ENCODE results near the gene DLGAP1.

The DLGAP1 gene

DNA sequence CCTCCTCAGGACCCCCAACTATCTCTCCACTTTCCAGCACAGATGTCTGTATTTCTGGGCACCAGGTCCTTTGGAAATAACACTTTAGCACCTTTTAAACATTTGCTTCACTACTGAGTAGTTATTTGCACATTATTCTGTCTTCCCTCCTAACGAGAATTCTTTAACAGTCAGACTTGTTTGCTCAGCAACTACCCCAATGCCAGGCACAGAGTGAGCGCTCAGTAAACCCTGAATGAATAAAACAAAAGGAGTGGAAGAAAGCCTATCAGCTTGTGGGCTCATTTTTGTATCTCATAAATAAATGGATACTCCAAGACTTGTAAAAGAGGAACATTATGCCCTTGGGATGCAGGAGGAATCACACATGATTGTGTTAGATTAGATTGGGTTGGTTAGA is 554.8 kb downstream of the DLGAP1 start:
- no peak for DNase-seq (ENCODE audit: low spot score)

DNA sequence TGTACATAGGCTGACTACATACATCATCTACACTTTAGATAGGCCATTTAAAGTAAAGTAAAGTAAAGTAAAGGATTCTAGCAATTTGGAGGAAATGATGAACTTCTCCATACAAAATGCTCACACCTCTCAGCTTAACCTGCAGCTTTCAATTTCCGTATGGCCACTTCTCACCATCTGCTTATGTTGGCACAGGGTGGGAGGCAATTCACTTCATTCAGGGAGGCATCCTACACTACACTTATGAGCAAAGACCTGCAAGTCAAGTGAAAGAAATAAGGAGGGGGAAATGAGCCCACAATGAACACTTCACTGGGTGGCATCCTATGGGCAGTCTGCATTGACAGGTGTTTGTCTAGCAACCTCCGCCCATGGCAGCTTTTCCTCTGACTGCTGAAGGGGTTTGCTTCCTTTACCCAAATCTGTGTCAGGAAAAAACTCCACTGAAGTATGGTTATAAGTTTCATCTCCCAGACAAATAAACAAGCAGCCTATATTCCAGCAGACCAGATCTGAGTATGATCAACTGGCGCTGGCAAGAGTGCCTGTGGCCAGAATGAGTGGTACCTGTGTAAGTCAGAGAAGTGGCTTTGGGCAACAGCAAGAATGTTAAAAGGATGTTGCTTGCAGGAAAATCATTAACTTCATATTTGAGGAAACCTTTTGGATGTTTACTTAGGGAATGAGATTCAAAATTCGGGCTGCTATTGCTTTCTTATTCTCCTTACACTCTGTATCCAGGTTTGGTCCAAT is 556.1 kb downstream of the DLGAP1 start:
- DNase-seq (ENCODE audit: low spot score) = no peak

DNA sequence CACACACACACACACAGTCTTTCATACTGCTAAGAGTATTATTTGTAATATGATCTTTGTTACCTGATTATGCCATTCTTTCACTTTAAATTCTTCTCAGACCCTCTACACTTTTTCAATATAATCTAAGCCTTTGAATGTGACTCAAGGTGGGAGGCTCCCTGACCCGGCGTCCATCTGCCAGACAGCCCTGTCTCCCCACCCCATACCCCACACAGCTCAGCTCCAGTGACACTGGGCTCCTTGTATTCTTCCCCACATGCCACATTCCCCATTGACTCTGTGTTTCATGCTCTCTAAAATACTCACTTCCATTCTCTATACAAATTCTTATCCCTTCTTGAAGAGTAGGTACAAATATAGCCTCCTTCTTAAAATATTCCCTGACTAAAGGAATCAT is 563.0 kb downstream of the DLGAP1 start:
- DNase-seq (ENCODE audit: low spot score) = no peak

DNA sequence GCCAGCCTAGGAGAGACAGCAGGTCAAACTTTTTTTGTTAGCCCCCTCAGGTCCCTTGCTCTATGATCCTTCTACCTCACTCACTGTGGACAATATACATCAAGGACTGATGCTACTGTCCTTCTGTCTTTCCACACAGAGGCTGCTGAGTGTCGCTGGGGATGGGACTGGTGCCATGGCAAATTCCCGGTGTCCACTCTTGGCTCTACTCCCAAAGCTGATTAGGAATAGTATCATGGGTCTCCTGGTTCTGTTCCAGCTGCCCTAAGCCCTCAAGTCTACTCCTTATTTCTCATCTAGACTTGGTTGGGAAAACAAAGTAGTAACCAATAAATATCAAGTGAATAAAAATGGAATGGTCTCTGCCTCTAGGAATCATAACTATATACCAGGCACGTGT is 563.9 kb downstream of the DLGAP1 start:
- no peak for DNase-seq (ENCODE audit: low spot score)

DNA sequence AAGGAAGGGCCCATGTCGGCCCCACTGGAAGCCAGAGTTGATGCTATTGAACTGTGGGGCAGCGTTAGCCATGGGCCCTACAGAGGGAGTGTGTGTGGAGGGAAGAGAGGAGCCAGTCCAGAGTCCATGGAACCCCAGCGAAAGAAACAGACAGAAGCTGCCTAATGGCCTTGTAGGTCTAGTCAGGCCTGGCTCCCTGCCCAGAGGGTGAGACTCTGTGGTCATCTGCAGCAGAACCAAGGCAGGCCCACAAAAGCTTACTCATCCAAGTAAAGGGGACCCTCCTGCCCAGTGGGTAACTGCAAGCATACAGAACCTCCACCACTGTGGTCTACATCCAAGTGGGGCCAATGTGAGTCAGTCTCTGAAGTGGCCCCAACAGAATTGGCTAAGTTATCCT is 565.3 kb downstream of the DLGAP1 start:
- no peak for DNase-seq (ENCODE audit: low spot score)

DNA sequence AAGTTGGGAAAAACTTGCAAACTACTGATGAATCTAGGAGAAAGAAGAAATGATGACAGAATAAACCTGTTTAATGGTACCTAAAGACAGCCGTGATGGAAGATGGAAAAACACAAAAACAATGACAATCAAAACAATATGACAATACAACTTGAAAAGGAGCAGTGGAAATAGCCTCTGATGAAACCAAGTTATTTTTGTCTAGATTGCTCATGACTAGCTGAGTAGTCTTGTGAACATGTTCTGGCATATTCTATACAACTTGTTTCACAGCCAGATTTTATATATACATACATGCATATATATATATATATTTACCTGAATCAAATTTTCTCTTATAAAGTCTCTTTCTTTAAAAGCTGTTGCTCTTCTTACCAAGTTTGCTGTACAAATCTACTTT is 566.0 kb downstream of the DLGAP1 start:
- DNase-seq (ENCODE audit: low spot score) = no peak

DNA sequence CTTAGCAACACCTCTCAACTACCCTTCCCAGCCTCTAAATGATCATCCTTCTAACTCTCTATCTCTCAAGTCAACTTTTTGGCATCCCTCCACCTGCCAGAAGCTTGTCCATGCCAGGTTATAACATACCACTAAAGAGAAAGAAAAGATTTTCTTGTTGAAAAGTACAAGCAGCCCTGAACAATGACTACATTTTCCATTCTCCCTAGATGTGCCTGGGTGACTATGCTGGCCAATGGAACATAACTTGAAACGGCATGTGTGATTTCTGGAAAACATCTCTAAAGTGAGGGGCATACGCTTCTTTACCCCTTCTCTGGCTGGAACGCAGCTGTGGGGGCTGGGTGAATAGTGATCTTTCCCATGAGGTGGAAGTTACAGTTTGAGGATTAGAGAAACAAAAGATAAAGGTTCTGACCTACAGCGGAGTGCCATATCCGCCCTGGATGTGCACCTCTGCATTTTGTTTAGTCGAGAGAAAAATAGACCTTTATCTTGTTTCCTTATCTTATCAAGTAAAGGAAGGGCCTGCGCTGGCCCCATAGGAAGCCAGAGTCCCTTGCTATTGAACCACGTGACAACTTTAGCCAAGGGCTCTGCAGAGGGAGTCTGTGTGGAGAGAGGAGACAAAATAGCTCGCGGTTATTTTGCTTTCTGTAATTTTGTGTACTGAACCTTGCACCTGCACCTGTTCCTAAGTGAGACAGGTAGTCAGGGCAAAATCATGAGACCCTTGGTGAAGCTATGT is 568.4 kb downstream of the DLGAP1 start:
- DNase-seq (ENCODE audit: low spot score) = no peak

DNA sequence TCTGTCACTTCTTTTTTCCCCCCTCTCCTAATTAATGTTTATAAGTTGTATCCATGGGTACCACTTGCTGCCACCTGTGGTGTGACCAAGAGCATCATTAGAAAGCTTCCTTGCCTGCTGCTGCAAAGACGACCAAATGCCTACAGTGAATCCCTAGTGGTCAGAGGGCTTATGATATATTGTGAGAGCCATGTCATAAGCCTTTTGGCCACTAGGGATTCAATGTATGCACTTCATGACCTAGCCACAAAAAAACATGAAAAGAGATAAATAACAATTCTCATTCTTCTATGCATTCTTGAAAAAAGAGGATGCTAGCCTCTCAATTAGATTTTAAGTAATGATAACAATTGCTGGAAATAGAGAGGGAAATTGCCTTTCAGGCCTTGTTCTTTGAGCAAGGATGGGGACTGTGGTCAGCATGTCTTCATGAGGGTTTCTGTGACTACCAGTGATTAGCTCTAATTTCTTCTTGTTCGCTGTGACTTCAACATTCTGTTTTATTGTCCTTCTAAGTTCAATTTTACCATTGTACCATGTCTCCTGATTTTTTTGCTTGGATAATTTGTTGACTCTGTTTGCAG is 569.8 kb downstream of the DLGAP1 start:
- no peak for DNase-seq (ENCODE audit: low spot score)

DNA sequence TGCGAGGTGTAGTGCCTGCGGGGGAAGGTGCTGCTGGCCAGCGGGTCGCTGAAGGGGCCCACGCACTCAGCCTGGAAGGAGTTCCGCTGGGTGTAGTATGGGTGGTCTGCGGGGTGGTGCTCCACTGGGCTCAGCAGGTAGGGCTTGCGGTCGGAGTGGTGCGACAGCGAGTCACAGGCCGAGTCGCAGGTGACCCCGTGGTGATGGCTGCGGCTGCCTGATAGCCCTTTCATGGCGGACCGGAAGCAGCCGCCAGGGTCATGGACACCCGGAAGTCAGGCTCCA is 575.3 kb downstream of the DLGAP1 start:
- DNase-seq (ENCODE audit: low spot score) = no peak

DNA sequence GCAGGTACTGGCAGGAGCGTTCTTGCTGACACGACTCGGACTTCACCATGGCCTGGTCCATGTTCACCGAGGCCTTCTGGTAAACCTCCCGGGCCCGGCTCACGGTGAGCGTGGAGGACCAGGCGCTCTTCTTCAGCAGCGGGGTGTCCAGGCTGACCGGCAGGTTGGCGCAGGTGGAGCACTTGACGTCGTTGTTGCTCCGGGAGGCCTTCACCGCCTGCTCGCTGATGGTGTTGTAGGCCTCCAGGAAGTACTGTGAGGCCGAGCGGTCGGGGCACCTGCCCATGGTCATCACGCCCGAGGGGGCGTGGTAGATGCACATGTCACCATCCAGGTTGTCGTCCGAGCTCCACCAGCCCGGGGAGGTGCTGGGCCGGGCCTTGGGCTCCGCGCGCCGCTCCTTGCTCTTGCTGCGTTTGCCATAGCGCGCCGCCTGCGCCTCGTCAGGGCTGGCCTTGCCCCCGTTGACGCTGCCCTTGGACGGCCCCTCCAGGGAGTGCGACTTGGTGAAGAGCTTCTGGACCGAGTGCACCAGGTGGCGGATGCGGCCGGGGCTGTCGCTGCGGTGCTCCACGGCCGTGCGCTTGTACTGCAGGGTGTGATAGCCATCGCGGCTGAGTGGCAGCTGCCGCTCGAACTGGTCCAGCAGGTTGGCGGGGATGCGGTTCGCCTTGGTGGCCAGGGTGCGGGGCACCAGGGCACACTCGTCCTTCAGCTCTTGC is 575.8 kb downstream of the DLGAP1 start:
- no peak for DNase-seq (ENCODE audit: low spot score)

DNA sequence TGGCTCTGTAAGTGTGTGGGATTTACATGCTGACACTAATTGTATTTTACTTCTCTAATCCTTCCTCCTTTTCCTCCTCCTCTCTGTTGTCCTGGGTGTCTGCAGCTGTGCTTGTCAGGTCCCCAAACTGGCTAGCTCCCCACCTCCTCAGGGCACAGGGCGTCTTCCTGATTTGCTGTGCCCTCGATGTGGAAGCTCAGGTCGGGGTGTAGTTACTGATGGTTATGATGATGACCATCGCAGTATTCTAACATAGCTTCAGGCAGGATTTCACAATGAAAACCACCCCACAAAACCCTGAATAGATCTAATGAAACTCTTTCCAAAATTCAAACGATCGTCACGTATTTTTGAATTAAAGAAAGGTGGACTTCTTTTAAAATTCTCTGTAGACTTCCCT is 576.7 kb downstream of the DLGAP1 start:
- DNase-seq (ENCODE audit: low spot score) = no peak

DNA sequence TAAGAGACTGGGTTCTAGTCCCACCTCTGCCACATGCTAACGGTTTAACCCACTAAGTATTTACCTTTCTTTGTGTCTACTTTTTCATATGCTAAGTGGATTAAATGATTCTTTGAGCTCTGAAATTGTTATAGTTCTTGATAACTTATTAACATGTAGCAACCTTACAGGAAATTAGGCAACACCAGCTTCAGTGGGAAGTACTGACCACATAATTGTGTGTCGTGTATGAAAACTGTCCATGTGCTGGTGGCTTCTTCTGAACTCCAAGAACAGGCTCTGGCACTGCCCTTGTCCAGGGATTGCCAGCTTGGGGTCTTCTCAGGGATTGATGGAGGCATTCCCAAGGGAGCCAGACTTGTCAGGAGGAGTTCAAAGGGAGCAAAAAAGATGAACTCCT is 577.4 kb downstream of the DLGAP1 start:
- no peak for DNase-seq (ENCODE audit: low spot score)

DNA sequence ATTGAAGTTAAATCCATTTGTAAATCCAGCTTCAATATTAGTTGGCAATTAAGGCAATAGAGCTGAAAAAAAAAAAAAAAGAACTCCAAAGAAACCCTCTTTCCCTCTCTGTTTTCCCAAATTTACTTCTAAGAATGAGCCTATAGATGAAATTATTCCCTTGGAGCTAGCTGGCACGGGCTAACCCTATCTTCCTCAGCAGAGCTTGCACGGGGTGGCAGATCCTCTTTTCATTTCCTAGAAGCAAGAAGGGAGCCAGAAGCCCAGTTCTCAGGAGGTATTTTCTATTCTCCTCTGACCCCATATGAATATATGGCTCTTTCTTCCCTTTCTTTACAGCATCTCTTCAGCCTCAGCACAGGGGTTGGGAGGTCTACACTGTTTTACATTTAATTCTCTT is 579.1 kb downstream of the DLGAP1 start:
- no peak for DNase-seq (ENCODE audit: low spot score)

DNA sequence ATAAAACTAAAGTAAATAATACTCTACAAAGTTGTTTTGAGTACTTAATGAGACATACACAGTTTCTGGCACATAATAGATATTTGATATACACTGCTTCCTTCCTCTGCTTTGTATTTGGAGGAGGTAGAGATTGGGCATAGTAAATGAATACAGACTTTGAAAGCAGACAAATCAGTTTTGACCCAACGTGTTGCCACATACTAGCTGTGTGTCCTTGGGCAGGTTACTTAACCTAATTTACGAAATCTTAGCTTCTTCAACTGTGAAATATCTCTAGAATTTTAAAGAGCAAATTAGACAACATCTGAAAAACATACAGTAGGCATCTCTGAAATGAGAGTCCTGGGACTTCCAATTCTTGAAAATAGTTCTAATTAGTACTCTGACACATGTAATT is 579.7 kb downstream of the DLGAP1 start:
- DNase-seq (ENCODE audit: low spot score) = no peak

DNA sequence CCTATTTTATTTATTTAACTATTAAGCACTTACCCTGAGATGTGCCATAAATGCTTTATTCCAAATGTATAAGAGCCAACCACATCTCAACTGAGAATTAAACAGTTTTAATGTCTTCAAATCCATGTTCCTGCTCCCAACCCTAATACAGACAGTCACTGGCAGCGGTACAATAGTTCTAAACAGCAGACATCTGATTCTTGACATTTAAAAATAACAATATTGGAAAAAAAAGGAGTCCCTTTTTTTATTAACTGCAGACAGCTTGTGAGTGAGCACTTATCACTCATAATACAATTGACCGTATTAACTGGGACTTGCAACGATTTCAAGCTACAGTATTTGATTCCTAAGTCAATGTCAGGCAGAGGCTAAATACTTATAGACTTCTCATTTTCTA is 580.5 kb downstream of the DLGAP1 start:
- no peak for DNase-seq (ENCODE audit: low spot score)

DNA sequence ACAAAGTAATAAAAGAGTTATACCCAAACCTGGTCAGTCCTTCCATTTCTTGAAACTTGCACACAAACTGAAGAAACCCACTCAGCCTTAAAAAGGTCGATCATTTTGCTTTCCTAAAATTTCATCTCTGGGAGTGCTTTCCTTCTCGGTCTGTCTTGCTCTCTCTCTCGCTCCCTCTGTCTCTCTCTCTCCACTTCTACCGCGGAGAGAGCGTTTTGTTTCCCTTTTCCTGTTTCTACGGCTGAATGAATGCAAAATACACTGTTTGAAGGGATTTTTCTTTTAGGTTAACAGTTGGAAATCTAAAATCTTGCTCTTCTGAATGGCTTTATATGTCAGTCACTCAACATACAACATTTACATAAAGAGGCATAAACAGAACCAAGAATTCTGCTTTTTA is 581.0 kb downstream of the DLGAP1 start:
- no peak for DNase-seq (ENCODE audit: low spot score)

DNA sequence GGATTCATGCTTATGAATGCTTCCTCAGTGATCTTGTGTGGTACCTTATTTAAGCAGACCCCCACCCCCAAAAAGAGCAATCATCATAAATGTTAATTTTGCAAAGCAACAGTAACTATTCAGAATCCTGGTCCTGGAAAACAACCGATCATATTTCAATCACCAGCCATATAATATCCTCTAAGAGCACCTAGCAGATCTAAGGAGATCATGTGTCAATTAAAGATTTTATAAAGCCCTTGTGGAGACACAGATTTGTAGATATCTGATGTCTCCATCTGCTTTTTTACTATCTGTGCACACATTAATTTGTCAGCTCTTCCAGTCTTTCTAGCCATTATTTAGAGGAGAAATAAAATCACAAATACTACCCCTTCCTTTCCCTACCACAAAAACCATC is 581.4 kb downstream of the DLGAP1 start:
- DNase-seq (ENCODE audit: low spot score) = no peak

DNA sequence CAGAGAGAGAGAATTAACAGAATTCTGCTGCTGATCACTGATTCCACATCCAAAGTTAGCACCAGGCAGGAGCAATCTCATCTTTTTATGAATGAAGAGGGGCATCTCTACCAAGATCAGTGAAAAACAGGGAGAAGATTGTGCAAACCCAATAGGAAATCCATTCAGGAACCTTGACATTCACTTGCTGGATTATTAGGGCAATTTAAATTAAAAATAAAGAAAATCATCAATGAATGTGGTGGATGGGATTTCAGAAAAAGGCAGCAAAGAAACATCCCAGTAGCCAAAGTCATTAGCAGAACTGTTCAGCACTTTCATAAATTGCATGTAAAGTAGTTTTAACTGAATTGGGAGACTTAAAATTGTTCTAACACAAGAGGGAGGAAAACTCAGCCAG is 581.9 kb downstream of the DLGAP1 start:
- no peak for DNase-seq (ENCODE audit: low spot score)

DNA sequence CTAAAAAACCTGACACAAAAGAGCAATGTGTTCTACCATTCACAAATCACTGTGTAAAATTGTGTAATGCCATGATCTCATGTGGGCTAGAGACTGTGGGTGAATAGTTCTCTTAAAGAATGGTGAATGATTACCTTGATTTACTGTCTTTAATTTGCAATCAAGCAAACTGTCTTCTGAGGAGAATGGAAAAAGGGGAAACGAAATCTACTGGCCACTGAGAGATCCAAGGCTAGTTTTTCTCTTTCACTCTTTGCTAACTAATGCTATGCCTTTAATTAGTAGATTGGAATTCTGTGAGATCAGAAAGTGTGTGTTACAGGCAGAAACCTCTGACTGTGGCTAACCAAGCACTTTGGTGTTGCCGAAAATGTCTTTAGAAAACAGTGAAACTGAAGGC is 582.5 kb downstream of the DLGAP1 start:
- DNase-seq (ENCODE audit: low spot score) = no peak

DNA sequence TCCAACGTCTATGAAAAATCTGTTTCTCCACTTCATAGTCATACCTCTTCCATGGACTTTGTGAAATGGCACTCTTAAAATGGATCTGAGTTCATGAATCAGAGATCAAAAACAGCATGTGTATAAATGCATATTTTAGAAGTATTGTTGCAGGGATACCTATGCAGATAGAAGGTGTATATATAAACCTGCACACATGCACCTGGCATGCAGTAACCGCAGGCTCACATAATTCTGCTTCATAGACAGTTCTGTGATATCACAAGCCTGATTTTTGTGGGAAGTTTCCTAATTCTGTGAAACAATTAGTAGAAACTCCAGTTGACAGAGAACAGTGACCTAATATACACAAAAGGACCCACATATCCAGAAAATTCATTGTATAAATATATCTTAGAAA is 583.4 kb downstream of the DLGAP1 start:
- DNase-seq (ENCODE audit: low spot score) = no peak

DNA sequence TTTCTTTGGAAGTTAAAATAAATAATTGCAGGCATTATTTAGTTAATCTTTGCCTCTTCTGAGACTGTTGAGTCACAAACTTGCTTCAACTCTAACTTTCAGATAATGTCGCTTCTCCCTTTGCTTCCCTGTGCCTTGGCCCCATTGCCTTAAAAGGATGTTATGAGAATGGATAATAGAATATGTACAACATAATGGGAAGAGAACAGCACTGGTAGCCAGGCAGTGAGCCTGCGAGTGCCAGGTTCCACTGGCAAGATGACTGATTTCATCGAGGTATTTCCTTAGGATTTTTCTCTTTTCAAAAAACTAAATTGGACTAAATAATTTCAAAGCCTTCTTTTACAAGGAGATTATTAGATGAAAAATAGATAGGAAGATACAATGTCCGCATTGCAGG is 584.2 kb downstream of the DLGAP1 start:
- DNase-seq (ENCODE audit: low spot score) = no peak

DNA sequence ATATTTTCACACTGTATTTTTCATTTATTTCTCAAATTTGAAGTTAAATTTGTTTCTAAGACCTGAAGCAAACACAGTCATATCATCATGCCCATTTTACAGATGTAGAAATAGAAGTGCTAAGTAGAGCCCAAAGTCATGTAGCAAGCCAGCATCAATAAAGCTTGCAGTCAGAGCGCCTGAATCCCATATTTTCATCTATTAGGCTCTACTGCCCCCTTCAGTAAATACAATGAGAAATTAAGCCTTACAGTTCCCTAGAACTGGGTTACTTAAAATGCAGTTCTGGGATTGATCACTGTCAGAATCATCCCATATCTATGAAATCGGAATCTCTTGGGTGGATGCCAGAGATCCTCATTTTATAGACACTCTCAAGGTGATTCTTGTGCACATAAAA is 585.3 kb downstream of the DLGAP1 start:
- no peak for DNase-seq (ENCODE audit: low spot score)

DNA sequence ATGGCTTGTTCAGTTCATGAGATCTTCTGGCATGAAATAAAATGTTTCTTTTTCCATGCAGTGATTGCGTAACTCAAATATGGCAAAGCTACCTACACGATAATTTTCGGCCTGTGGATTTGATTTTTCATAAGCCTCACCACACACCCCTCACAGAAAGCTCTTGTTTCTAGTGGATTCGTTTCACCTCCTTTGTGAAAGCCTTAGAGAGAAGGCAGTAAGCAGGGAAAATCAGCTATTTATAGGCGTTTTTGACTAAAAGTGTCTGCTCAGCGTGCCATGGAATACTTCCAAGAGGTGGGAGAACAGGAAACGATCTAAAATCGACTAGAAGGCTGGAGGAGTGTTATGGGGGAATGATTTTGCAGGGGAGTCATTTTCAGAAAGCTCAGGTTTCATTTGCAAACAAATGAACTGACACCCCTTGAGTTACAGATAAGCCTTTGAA is 587.2 kb downstream of the DLGAP1 start:
- no peak for DNase-seq (ENCODE audit: low spot score)

Data from left forelimb (tissue), 1 donor.